GM18508 (cell line): ENCODE data around the gene ZNF398.

Source experiments
- ATAC-seq: cut with Tn5 transposase; IDR thresholded peaks from one replicate; pipeline ENCODE4 v1.9.1; 2021; ENCODE audit warnings: moderate number of reproducible peaks; ENCODE audit not compliant: insufficient read depth, unreplicated experiment

ZNF398 gene

DNA sequence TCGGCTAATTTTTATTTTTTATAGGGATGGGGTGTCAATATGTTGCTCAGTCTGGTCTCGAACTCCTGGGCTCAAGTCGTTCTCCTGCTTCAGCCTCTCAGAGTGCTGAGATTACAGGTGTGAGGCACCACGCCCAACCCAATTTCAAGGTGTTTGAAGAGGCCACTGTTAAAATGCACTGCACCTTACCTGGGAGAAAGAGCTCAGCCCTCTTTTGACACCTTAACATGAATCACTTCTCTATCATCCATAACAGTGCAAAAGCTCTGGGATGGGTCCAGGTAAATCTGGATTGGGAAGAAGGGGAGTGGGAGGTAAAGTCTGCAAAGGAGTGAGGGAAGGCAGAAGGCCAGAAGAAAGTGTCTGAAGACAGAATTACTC, 47.5 kb downstream of the ZNF398 start:
- no peak for ATAC-seq

DNA sequence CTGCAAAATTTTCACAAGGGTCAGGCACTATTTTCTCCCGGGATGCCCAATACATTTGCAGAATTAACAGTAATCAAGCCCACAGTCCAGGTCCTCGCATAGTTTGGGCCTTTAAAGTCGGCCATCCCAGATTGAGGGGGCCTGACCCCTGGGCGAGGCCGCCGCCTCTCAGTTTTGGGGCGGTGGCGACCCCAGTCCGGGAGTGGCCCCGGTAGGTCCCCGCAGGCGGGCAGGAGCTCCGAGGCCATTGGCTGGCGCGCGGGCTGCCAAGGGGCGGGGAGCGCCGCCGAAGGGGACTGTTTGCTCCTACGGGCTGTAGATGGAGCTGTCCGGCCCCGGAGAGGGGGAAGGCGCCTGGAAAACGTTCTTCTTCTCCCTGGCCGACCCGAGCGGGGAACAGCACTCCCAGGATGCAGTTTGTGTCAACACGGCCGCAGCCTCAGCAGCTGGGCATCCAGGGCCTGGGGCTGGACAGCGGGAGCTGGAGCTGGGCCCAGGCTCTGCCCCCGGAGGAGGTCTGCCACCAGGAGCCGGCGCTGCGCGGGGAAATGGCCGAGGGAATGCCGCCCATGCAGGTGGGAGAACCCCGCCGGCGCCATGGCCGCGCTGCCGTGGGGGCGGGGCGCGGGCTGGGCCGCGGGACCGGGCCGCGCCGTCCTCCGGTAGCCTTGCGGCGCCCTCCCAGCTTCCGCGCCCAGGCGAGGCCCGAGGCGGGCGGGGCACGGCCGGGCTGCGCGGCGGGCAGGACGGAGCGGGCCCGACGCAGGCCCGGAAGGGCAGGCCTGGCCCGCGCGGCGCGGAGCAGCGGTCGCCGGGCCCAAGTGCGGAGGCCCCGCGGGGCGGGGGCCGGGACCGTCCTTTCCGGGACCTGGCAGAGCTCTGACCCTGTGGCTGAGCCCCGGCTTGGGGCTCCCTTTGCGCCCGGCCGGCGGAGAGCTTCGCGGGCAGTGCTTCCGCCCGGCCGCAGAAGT, 48.2 kb downstream of the ZNF398 start, which contains the start of gene ZNF282:
TSS of gene ZNF282 (plus strand) at position 367 of the 971 bp plus-strand sequence. CDS start at position 411, 44 bp downstream.
- peak; percentile 64 for ATAC-seq

DNA sequence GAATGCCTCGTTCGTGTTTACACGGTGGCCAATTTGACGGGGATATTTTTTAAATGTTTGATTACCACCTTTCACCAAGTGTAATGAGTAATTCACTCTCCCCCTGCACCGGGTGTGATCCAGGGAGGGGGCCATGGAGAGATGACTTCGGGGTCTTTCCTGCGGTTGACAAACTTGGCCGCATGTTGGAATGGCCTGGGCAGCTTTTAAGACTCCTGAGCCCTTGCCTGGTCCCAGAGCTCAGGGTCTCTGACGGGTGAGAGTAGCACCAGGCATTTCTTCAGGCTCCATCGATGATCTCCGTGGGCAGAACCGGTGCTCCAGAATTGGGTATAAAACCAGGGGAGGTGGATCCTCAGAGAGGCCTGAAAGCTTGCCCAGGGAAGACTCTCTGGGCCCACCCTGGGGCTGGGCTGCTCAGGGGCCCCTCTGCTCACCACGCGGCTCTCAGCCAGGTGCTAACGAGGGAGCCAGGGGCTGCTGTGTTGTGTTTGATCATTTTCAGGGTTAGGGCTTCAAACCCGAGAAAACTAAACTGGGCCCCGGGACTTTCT, 49.0 kb downstream of the ZNF398 start:
- ATAC-seq: no peak

DNA sequence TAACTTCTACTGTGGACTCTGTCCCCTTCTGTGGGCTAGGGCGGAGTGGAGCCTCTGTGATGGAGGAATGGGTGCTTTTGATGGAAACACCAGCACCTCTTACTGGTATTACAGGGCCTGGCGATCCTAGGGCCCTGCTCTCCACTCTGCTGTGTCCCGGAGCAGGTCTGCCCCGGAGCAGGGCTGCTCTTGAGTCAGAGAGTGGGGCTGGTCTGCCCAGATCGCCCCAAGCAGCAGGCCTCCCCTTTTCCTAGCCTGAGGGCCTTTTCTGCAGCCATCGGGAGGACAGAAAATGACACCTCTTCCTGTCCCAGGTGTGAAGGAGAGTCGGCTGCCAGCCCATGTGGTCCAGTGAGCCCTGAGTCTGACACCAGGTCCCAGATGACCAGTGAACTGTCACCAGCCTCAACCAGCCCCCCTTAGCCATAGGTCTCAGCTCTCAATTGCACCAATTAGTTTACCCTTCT, 49.5 kb downstream of the ZNF398 start:
- no peak for ATAC-seq

DNA sequence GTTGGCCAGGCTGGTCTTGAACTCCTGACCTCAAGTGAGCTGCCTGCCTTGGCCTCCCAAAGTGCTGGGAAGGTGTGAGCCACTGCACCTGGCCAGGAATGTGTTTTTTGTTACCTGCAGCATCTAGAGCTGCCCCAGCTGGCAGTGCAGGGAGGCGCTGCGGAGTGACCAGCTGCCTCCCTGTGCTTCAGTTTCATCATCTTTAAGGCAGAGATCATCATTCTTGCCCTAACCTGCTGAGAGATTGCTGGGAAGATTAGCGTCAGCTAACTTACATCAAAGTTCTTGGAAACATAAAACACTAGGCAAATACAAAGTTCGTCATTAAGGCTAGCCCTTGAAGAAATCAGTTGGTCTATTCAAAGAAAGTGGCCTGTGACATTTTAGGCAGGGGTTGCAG, 50.4 kb downstream of the ZNF398 start:
- no peak for ATAC-seq

DNA sequence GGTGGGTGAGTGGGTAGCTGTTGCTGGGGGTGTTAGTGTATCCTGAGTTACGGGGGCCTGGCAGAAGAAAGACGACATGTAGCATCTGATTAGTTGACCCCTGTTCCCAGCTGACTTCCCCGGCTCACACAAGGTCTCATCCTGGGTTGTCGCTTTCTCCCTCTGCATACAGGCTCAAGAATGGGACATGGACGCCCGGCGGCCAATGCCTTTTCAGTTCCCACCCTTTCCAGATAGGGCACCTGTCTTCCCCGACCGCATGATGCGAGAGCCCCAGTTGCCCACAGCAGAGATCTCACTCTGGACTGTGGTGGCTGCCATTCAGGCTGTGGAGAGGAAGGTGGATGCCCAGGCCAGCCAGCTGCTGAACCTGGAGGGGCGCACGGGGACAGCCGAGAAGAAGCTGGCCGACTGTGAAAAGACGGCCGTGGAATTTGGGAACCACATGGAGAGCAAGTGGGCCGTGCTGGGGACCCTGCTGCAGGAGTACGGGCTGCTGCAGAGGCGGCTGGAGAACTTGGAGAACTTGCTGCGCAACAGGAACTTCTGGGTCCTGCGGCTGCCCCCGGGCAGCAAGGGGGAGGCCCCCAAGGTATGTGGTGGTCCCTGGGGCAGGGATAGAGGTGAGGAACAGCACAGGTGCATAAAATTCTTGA, 51.0 kb downstream of the ZNF398 start:
- ATAC-seq: no peak

DNA sequence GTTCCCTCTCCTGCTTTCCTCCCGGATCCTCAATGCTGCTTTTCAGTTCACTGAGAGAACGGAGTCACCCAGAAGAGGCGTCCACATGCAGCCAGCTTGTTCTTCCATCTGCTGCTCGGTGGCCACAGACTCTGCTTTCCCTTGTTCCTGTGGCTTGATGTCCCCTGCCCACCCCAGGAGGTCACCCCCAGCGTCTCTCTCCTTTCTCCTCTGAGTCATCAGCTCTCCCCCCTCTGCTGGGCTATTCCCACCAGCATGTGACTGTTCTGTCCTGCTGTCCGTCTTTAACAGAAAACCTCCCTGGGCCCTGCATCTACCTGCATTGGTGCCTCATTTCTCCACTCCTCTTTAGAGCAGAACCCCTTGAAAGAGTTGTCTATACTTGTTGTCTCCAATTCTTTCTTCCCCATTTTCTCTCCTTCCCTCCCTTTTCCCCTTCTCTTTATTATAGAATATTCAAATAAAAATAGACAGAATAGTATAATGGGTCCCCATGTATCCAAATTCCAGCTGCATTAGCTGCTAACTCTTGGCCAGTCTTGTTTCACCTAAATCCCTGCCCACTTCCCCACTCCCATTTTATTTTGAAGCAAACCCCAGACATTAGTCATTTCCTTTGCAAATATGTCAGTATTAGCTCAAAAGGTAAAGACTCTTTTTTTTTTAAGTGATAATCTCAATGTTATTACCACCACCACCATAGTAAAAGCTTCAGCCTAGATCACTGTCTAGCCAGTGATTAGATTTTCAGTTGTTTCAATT, 52.2 kb downstream of the ZNF398 start:
- ATAC-seq: no peak

DNA sequence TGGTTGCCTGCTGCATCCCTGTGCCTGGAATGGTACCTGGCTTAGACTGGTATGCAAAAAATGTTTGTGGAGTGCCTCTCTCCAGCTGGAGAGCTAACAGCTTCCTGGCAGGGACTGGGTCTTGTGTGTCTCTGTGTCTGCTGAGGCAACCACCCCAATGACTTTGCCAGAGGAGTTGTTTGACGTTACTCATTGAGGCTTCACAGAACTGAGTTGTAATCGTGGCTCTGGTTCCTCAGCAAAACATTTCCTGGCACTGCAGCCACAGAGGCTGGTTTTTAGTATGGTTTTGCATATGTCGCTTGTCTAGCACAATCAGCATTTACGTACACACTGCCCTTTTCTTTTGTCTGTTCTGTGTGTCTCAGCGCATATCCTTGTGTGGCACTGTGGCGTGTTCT, 55.6 kb downstream of the ZNF398 start:
- no peak for ATAC-seq

DNA sequence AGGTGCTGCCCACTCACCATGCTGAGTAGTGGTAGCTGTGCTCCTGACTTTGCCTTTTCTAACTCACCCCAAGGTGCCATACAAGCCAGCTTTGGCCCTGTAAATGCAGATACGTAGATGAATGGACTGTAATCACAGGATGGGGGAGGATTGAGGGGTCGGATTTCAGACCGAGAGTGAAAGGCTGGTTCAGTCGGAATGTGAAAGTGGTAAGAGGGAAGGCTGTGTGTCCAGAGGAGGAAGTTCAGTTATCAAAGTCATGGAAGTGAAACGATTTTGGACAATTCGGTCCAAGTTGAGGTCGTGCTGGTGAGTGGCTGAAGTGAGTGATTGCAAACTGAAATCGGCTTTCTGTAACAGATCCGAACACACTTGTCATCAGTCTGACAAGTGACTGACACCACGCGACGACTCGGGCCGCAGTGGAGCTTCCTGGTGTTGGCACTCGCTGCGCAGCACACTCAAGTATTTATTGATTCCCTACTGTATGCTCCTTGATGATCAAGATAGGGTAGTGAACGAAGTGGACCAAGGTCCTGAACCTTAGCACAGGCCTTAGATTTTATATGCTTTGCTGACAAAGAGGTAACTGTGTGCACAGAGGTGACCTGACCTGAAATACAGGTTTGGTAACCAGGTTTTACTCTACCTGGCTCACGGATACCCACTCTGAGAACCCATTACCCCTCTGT, 58.6 kb downstream of the ZNF398 start:
- no peak for ATAC-seq

DNA sequence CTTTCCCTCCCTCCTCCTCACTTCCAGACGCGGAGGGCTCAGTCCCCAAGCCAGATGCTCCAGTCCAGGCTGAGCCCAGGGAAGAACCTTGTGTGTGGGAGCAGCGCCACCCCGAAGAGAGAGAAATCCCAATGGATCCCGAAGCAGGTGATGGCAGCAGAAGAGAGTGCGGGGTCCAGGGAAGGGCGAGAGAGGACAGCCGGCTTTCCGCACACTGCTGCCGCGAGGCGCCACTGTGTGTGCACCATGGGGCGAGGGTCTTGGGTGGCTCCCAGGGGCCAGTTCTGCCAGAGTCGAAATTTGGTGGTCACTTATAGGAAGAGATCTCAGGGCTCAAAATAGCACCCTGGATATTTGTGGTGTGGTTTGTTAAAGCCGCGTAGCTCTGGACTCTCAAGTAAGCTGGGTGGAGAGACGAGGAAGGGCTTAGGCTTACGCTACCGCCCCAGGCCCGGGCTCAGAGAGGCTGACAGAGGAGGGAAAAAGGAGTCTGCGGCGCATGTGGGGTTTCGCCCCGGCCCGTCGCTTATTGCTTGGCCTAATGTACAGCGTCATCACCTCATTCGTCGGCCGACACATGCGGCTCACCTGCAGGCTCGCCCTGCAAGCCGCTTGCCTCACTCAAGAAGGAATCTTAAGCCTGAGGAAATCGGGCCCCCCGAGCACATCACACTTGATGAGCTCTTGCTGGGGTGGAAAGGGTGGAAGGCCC, 60.2 kb downstream of the ZNF398 start:
- no peak for ATAC-seq

DNA sequence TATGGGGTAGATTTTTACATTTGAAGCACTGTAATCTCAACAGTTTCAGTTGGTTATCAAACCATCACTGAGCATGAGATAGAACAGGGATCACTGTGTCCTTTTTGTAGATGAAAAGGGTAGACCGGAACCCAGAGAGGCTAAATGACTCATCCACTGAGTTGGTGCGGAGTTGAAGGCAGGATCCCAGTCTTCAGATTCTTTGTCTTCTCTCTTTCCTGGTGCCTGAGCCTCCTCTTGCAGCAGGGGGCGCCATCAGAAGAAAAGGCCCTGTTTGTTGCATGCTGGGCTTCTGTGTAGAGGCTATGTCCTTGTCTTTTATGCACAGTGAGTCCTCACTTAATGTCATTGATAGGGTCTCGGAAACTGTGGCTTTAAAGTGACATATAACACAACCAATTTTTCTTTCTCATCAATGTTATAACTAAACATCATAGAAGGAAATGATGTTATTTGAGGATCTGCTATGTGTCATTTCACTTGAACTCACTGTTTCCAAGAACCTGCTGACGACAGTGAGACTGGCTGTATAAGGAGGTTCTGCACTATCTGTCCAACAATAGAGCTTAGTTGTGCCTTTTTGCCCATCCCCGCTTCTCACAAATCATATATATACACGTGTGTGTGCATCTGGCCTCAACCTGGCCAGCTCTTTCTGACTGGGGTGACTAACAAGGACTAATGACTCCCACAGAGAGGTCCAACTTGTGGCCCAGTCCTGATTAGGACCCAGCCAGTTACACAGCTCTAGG, 62.4 kb downstream of the ZNF398 start:
- no peak for ATAC-seq

DNA sequence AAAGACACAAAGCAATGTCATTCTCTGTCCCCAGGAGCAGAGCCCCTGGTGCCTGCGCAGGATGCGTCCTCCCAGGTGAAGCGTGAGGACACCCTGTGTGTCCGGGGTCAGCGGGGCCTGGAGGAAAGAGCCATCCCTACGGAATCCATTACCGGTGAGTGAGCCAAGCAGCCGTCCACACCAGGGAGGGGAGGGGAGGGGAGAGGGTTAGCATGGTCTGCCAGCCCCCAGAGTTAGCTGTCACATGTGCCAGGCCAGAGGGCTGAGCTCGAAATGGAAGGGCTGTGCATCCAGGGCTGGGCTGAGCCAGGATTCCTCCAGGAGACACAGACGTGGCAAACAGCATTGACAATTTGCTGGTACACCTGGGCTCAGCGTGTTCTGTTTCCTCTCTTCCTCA, 63.3 kb downstream of the ZNF398 start:
- ATAC-seq: no peak

DNA sequence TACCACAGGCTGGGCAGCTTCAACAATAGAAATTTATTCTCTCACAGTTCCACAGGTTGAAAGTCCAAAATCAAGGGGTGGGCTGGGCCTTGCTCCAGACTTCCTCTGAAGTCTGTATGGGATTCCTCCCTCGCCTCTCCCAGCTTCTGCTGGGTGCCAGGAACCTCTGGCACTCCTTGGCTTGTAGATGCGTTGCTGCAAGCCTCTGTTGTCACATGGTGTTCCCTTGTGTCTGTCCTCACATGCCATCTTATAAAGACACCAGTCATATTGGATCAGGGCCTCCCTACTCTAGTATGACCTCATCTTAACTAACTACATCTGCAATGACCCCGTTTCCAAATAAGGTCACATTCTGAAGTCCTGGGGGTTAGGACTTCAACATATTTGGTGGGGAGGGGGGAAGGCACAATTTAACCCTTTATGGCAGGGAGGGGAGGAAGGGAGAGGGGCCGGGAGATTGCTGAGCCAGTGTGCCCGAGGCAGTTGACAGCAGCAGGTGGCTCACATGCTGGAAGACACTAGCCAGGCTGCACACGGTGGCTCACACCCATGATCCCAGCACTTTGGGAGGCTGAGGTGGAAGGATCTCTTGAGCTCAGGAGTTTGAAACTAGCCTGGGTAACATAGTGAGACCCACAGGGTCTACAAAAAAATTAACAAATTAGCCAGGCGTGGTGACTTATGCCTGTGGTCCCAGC, 66.9 kb downstream of the ZNF398 start:
- ATAC-seq: no peak

DNA sequence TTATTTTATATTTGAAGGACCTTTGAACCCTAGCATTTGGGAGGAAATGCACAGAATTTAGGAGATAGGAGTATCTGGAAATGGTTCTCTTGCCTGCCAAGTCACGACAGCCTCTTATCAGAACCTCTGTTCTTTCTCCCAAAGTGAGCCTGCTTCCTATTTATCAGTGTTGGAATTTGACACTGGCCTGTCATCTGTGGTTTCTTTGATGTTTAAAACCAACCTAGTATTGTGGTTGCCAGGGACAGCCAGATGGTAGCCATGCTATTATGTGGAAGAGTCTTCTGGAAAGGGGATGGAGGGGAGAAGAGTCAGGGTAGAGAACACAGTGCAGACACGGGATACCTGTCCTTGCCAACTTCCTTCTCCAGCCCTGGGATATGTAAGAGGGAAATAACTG, 69.1 kb downstream of the ZNF398 start:
- ATAC-seq: no peak

DNA sequence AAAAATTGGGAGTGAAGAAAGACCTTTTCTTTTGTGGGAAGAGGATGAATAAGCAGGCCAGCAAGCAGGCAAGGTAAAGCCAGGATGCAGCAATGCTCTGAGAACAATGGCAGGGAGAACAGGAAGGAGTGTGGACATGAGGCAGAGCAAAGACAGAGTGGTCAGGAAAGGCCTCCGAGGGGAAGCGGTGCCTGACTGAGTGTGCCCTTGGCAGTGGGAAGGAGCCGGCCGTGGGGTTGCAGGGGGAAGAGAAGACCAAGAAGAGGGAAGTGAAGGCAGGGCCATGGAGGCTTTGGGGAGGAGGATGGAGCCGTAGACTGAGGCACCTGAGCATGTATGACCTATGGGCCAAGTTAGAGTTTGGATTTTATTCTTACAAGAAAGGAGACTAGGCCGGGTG, 70.3 kb downstream of the ZNF398 start:
- ATAC-seq: no peak

DNA sequence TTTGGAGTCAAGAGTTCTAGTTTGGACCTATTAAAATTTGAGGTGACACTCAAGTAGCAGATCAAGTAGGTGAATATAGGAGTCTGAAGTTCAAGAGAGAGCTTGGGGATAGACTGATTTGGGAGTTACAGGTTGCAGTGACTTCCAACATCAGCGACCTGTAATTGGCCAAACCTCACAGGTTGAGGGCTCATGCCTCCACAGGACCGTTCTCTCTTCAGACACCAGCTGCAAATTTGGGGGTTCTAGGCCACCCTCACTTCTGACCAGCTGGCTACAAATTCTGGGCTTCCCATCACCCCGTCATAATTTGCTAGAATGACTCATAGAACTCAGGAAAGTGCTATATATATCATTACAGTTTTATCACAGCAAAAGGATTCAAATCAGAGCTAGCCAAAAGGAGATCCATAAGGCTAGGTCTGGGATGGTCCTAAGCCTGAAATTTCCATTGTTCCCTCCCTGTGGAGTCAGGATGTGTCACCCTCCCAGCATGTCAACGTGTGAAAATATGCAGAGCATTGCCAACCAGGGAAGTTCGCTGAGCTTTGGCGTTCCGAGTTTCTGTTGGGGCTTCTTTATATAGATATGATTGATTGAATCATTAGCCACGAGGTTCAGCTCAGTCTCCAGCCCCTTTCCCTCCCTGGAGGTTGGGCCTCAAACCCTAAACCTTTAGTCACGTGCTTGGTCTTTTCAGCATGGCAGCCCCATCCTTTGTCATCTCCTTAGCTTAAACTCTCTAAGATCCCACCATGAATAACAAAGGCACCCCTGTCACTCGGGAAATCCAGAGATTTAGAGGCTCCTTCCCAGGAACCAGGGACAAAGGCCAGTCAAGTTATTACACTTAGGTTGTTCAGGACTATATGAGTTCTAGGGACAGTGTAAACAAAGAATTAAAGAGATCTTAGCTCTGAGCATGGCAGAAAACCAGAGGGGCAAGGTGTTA, 71.5 kb downstream of the ZNF398 start:
- no peak for ATAC-seq

DNA sequence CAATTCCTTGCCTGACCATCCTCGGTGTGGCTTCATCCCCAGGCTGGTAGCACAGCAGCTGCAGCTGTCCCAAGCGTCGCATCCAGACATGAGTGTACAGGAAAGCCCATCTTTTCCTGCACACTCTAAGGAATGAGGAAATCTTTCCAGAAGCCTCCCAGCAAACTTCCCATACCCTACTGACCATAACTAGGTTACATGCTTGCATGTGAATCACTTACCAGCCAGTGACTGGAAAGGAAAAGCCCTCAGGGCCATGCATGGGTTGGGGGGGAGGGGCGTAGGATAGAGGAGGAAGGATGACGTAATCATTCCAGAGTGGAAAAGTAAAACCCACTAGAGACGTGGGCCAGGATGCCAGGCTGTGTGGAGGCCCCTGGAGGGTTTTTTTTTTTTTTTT, 73.3 kb downstream of the ZNF398 start:
- no peak for ATAC-seq
